Fibroblast of pulmonary artery (primary cell): Measurements from ENCODE around the gene PHKA2.

Experiments
- DNase-seq: peaks from one replicate; pipeline ENCODE4 v3.0.0-alpha.2; 2010; ENCODE audit warnings: low read depth
- H3K4me3 ChIP-seq: replicated peaks from 2 replicates; pipeline ENCODE4 v1.5.1; 2011; ENCODE audit warnings: low read depth, mild to moderate bottlenecking, control low read depth, low read length, moderate library complexity
- TF ChIP-seq, protein P1 (sequence below): IDR thresholded peaks from 2 replicates; pipeline ENCODE4 v1.5.1; 2011; ENCODE audit warnings: mild to moderate bottlenecking, control low read depth, low read length, inconsistent platforms; ENCODE audit errors: missing control alignments

Gene PHKA2

DNA sequence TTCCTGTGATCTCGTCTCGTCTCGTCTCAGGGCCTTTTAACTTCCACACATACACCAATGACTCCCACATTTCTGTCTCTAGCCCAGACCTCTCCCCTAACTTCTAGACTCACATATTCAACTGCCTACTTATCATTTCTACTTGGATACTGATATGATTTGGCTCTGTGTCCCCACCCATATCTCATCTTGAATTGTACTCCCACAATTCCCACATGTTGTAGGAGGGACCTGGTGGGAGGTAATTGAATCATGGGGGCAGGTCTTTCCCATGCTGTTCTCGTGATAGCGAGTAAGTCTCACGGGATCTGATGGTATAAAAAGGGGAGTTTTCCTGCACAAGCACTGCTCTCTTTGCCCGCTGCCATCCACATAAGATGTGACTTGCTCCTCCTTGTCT is 8.9 kb downstream of the PHKA2 start:
- H3K4me3 ChIP-seq: no peak overlapping the region
- DNase-seq: no peak
- TF ChIP-seq, protein P1, sequence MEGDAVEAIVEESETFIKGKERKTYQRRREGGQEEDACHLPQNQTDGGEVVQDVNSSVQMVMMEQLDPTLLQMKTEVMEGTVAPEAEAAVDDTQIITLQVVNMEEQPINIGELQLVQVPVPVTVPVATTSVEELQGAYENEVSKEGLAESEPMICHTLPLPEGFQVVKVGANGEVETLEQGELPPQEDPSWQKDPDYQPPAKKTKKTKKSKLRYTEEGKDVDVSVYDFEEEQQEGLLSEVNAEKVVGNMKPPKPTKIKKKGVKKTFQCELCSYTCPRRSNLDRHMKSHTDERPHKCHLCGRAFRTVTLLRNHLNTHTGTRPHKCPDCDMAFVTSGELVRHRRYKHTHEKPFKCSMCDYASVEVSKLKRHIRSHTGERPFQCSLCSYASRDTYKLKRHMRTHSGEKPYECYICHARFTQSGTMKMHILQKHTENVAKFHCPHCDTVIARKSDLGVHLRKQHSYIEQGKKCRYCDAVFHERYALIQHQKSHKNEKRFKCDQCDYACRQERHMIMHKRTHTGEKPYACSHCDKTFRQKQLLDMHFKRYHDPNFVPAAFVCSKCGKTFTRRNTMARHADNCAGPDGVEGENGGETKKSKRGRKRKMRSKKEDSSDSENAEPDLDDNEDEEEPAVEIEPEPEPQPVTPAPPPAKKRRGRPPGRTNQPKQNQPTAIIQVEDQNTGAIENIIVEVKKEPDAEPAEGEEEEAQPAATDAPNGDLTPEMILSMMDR: no peak

GRCh38 chrX:18973527-18974192 is 10.3 kb downstream of the PHKA2 start:
- H3K4me3 ChIP-seq: no peak overlapping the region
- TF ChIP-seq, protein P1: no peak
- peak; percentile 13 for DNase-seq

GRCh38 chrX:18971506-18971905 is 12.4 kb downstream of the PHKA2 start:
- TF ChIP-seq, protein P1: no peak
- no peak for DNase-seq
- no peak overlapping the region for H3K4me3 ChIP-seq

- DNase-seq: no peak
- H3K4me3 ChIP-seq: no peak overlapping the region
- TF ChIP-seq, protein P1: no peak
Measured at GRCh38 chrX:18970465-18970864, 13.4 kb downstream of the PHKA2 start.

DNA sequence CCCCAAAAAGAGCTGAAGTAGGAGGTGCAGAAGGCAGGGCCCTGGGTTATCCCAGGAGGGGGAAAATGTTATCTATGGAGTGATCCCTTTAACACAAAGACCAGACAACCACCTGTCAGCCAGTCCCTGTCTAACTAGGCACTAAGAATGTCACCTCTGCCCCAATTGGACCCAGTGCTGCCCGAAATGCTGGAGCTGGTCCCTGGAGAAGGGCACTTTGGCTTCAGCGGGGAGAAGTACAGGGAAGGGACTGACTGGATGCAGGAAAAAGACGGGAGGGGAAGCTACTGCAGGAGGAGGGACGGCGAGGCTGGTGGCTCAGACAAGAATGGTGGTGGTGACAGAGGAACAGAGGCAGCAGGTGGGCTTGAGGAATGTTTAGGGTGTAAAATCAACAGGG is 17.3 kb downstream of the PHKA2 start:
- DNase-seq: no peak
- no peak overlapping the region for H3K4me3 ChIP-seq
- TF ChIP-seq, protein P1: no peak

DNA sequence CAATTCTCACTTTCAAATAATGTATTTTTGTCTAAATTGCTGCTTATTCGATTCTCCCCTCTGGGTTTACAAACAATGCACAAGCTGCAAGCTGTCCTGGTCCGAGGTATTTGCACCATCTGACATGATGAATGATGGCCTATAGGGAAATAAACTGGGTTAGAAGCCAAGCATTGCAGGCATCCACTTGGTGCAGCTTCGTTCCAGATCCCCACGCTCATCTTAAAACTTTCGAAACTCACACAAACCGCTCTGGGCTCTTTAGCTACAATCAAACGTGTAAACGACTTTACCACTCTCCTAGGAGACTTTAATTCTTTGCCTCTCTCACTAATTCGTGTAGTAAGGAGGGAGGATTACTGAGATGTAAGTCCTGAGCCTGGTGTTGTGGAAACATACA is 19.0 kb downstream of the PHKA2 start:
- TF ChIP-seq, protein P1: no peak
- H3K4me3 ChIP-seq: no peak overlapping the region
- no peak for DNase-seq

- DNase-seq: no peak
Measured at GRCh38 chrX:18964026-18964425, 19.9 kb downstream of the PHKA2 start.

More at GRCh38 chrX:18964026-18964425, 19.9 kb downstream of the PHKA2 start:
- TF ChIP-seq, protein P1: no peak
- H3K4me3 ChIP-seq: no peak overlapping the region
